GM12891 (cell line): Measurements from ENCODE around the gene ZNF764.

ENCODE experiments used
- POLR2A ChIP-seq: IDR thresholded peaks from 2 replicates; pipeline ENCODE4 v1.6.1; 2011; ENCODE audit warnings: low read depth, low read length, control low read depth
- POLR2AphosphoS5 ChIP-seq: IDR thresholded peaks from 2 replicates; pipeline ENCODE4 v1.6.1; 2011; ENCODE audit warnings: low read depth, low read length, control low read depth
- POU2F2 ChIP-seq: IDR thresholded peaks from 2 replicates; pipeline ENCODE4 v1.6.1; 2011; ENCODE audit warnings: low read depth, mild to moderate bottlenecking, control low read depth, low read length, moderate library complexity
- SPI1 ChIP-seq: IDR thresholded peaks from 2 replicates; pipeline ENCODE4 v1.6.1; 2011; ENCODE audit warnings: low read depth, low read length, control low read depth
- TAF1 ChIP-seq: IDR thresholded peaks from 2 replicates; pipeline ENCODE4 v1.6.1; 2011; ENCODE audit warnings: low read depth, low read length, control low read depth

- TF ChIP-seq POLR2A, result no peak
- TF ChIP-seq POLR2AphosphoS5, result no peak
- TF ChIP-seq SPI1, result no peak
- no peak for TF ChIP-seq POU2F2
- TF ChIP-seq TAF1, result no peak
These were observed 43.8 kb upstream of the ZNF764 start for GRCh38 chr16:30601966-30602365.
